Measurements from ENCODE around the gene TUBGCP6. TPM values are rescaled to one million over a fixed set of nuclear protein-coding genes. Genes with fewer than 3 reads are reported as not detected.

The TUBGCP6 gene
- total RNA-seq, 1 donor from 2014 or later = 32.2 TPM

DNA sequence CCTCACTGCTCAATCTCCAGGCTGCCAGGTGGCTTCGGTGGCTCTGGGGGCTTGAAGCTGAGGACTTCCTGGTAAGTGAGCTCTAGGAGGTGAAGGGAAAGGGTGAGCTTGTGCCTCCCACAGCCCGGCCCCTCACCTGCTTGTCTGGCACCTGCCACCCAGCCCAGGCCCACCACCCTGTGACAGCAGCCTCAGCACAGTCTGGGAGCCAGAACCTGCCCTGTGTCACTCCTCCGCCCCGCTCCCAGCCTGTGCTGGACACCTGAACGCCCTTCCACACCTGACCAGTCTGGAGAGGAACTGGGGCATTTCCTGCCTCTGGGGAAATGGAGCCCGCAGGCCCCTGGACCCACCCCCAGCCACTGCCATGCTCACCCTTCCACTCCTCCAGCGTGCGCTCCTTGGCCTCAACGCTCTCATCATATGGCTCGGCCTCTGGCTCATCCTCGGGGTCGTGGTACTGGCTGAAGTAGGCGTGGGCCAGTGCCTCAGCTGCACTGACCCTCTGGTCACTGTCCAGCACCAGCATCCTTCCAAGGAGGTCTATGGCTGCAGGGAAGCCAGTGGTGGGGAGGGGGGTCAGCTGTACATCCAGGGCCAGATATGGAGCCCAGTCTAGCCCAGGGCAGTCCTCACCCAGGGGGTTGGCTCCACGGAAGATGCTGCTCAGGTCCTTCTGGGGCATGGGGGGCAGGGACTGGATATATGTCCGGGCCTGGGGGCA, 20.3 kb upstream of the TUBGCP6 start:
- Mint-ChIP-seq H3K4me1 (ENCODE audit: low read depth) (peaks cover 23% of the 10 kb centered on the region), H3K4me3 (ENCODE audit: unreplicated experiment) (no peak overlapping the region), H3K27me3 (ENCODE audit: low read depth) (no peaks in the 10 kb centered on the region), H3K9me3 (ENCODE audit: low read depth) (no peaks in the 10 kb centered on the region), H3K36me3 (ENCODE audit: low read depth) (no peaks in the 10 kb centered on the region), H3K27ac (ENCODE audit: unreplicated experiment) (no peak overlapping the region)
- TF ChIP-seq, protein P1, sequence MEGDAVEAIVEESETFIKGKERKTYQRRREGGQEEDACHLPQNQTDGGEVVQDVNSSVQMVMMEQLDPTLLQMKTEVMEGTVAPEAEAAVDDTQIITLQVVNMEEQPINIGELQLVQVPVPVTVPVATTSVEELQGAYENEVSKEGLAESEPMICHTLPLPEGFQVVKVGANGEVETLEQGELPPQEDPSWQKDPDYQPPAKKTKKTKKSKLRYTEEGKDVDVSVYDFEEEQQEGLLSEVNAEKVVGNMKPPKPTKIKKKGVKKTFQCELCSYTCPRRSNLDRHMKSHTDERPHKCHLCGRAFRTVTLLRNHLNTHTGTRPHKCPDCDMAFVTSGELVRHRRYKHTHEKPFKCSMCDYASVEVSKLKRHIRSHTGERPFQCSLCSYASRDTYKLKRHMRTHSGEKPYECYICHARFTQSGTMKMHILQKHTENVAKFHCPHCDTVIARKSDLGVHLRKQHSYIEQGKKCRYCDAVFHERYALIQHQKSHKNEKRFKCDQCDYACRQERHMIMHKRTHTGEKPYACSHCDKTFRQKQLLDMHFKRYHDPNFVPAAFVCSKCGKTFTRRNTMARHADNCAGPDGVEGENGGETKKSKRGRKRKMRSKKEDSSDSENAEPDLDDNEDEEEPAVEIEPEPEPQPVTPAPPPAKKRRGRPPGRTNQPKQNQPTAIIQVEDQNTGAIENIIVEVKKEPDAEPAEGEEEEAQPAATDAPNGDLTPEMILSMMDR (IDR thresholded peaks at IDR 0.05) = no peak
- no peak for DNase-seq (ENCODE audit: low spot score)

DNA sequence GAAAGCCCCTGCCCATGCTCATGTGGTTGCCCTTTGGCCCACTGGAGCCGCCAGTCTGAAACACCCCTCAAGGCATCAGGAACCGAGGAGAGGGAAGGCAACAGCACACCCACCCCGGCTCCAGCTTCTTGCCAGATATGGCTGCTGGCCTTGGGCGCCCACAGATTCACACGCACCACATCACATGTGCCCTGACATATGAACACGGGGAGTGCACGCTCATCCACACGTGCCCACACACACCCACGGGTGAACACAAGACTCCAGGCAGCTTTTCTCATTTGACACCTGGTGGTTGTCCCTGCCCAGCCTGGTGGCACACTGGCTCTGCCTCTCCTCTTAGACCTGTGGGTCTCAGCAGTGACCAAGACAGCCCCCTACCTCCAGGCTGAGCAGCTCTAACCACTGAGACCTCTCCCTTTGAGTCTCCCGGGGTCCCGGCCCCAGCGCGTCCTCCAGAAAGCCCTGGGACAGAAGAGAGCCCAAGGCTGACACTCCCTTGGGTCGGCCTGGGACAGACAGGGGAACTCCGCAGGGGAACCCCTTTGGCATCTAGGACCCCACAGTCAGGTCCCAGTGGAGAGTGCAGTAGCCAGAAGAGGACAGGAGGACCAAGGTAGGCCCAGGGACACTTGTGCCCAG, 19.4 kb upstream of the TUBGCP6 start:
- H3K27me3 Mint-ChIP-seq (ENCODE audit: low read depth) = no peaks in the 10 kb centered on the region
- no peaks in the 10 kb centered on the region for H3K36me3 Mint-ChIP-seq (ENCODE audit: low read depth)
- TF ChIP-seq, protein P1 (IDR thresholded peaks at IDR 0.05) = no peak
- H3K9me3 Mint-ChIP-seq (ENCODE audit: low read depth) = no peaks in the 10 kb centered on the region
- peaks cover 21% of the 10 kb centered on the region for H3K4me1 Mint-ChIP-seq (ENCODE audit: low read depth)
- no peak for DNase-seq (ENCODE audit: low spot score)
- H3K27ac Mint-ChIP-seq (ENCODE audit: unreplicated experiment) = no peak overlapping the region
- no peak overlapping the region for H3K4me3 Mint-ChIP-seq (ENCODE audit: unreplicated experiment)

DNA sequence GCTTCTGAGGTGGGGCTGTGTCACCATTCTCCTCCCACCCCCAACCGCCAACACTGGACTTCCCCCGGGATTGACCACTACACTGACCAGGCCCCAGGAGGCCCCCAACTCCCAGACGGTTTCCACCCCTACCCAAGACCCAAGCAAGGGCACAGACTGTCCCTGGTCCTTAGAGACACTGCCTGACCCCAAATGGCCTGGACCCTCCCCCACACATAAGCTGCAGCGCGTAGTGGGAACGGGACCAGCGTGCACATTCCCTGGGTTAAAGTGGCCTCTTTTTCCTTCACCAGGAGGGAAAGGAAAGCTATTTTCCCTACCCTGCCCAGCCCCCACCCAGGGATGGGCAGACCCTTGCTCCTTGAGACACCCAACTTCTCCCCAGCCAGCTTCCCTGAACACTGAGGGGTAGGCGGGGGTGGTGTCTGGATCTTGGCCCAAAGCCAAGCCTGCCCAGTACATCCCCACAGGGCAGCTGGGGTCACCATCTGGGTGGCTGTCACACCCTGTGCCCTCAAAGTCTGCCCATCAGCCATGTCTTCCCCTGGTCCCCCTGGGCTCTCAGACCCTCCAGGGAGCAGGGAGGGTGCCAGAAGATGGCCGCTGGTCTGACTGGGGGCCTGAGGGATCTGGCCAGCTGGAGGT, 18.3 kb upstream of the TUBGCP6 start:
- H3K4me1 Mint-ChIP-seq (ENCODE audit: low read depth) = peaks cover 16% of the 10 kb centered on the region
- no peak overlapping the region for H3K27ac Mint-ChIP-seq (ENCODE audit: unreplicated experiment)
- no peaks in the 10 kb centered on the region for H3K27me3 Mint-ChIP-seq (ENCODE audit: low read depth)
- H3K4me3 Mint-ChIP-seq (ENCODE audit: unreplicated experiment) = no peak overlapping the region
- H3K36me3 Mint-ChIP-seq (ENCODE audit: low read depth) = no peaks in the 10 kb centered on the region
- TF ChIP-seq, protein P1 (IDR thresholded peaks at IDR 0.05) = no peak
- no peak for DNase-seq (ENCODE audit: low spot score)
- no peaks in the 10 kb centered on the region for H3K9me3 Mint-ChIP-seq (ENCODE audit: low read depth)

DNA sequence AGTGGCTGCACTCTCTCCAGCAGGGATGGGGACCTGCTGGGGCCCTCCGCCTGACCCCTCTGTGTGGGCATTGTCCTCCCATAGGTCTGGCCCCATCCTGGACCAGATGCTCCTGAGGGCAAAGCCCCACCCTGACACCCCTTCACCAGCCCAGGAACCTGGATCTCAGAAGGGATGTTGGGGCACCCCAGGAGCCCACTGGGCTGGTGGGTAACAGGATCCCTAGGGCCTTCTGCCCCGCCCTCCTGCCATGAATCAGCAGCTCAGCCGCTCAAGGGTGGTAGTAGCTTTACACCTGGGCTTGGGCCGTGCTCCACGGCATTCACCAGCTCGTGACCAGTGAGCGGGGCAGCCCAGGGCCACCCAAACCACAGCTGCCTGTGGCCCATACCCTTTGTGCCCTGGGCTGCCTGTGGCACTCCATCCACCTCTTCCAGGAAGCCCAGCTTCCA, 17.7 kb upstream of the TUBGCP6 start:
- H3K4me1 Mint-ChIP-seq (ENCODE audit: low read depth) = peaks cover 14% of the 10 kb centered on the region
- H3K27me3 Mint-ChIP-seq (ENCODE audit: low read depth) = no peaks in the 10 kb centered on the region
- H3K27ac Mint-ChIP-seq (ENCODE audit: unreplicated experiment) = peak overlapping the region; percentile 65
- TF ChIP-seq, protein P1 (IDR thresholded peaks at IDR 0.05) = no peak
- H3K36me3 Mint-ChIP-seq (ENCODE audit: low read depth) = no peaks in the 10 kb centered on the region
- H3K9me3 Mint-ChIP-seq (ENCODE audit: low read depth) = no peaks in the 10 kb centered on the region
- H3K4me3 Mint-ChIP-seq (ENCODE audit: unreplicated experiment) = peak overlapping the region; percentile 65
- no peak for DNase-seq (ENCODE audit: low spot score)

Measured in chondrocyte (in vitro differentiated cells).